Mesothelial cell of epicardium (in vitro differentiated cells): Measurements from ENCODE around the gene MAP7. TPM values are rescaled to one million over a fixed set of nuclear protein-coding genes. Genes with fewer than 3 reads are reported as not detected.

Experiments used
- DNase-seq, 2 experiments: peaks; one replicate each; pipeline ENCODE4 v3.0.0; 2021; ENCODE audit warnings: low spot score in 2 of 2; ENCODE audit not compliant: unreplicated experiment in 2 of 2
- H3K27ac Mint-ChIP-seq: 2 replicates; pipeline ENCODE4 v1.8.0; 2021; ENCODE audit warnings: mixed read lengths
- H3K27me3 Mint-ChIP-seq: 2 replicates; pipeline ENCODE4 v1.8.0; 2021; ENCODE audit warnings: low read depth, mixed read lengths
- H3K36me3 Mint-ChIP-seq: 2 replicates; pipeline ENCODE4 v1.8.0; 2021; ENCODE audit warnings: mixed read lengths
- H3K4me1 Mint-ChIP-seq: 2 replicates; pipeline ENCODE4 v1.8.0; 2021; ENCODE audit warnings: mixed read lengths
- H3K4me3 Mint-ChIP-seq: 2 replicates; pipeline ENCODE4 v1.8.0; 2021; ENCODE audit warnings: mild to moderate bottlenecking, moderate library complexity, mixed read lengths
- H3K9me3 Mint-ChIP-seq: 2 replicates; pipeline ENCODE4 v1.8.0; 2021; ENCODE audit warnings: mixed read lengths
- total RNA-seq: library from RNA; stranded (reverse); gene quantifications from 3 replicates; pipeline ENCODE4 v1.2.1, GENCODE V29; 2021
- TF ChIP-seq, protein P1 (sequence below): fragments of 200-600 bp; sonication (generic); IDR thresholded peaks from one replicate; pipeline ENCODE4 v1.5.0; 2021; ENCODE audit warnings: antibody characterized with exemption; ENCODE audit not compliant: unreplicated experiment

Gene MAP7
- total RNA-seq, 1 donor from 2014 or later, result 15.1 TPM

DNA sequence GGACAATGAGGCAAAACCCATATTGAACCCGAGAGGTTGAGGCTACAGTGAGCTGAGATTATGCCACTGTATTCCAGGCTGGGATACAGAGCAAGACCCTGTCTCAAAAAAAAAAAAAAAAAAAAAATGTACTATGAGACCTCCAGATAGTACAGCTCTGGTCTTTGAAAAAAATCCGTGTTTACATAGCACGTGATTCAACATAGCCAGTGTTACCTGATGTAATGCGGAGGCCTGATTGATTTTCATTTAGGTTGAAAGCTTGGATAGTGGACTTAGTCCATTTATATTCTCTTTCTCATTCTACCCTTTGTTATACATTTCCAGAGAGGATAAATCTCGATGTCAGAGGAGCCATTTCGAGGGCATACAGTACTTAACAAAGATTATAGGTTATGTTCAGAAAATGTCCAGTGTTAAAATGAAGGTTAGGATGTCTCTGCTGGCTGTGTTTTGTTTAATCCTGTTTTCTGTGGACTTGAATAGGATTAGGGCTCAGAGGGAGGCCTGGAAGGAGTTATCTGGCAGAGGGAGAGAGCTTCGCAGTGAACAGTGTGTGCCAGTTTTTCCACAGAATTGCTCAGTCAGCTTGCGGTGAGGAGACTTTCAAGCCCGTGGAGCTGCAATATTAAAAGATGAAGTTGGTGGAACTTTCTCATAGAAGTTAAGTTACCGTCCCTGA is 226.7 kb downstream of the MAP7 start:
- Mint-ChIP-seq H3K4me3 (no peak overlapping the region), H3K36me3 (no peaks in the 10 kb centered on the region)
- DNase-seq, result no peak

DNA sequence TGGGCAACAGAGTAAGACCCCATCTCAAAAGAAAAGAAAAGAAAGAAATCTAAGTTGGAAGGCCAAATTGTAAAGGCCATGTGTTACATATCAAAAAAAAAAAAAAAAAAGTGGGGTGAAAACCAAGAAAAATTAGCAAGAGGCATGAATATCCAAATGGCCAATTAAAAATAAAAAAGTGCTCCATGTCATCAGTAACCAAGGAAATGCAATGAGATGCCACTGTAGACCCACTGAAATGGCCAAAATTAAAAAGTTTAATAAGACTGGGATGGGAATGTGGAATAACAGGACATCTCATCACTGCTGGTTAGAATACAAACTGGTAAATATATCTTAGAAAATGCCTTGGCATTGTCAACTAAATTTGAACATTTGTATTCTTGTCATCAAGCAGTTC is 230.5 kb downstream of the MAP7 start:
- Mint-ChIP-seq H3K36me3 (no peaks in the 10 kb centered on the region), H3K27me3 (no peaks in the 10 kb centered on the region), H3K27ac (no peak overlapping the region), H3K4me1 (peaks cover 13% of the 10 kb centered on the region), H3K4me3 (no peak overlapping the region), H3K9me3 (no peaks in the 10 kb centered on the region)
- DNase-seq, result no peak
- TF ChIP-seq, protein P1, sequence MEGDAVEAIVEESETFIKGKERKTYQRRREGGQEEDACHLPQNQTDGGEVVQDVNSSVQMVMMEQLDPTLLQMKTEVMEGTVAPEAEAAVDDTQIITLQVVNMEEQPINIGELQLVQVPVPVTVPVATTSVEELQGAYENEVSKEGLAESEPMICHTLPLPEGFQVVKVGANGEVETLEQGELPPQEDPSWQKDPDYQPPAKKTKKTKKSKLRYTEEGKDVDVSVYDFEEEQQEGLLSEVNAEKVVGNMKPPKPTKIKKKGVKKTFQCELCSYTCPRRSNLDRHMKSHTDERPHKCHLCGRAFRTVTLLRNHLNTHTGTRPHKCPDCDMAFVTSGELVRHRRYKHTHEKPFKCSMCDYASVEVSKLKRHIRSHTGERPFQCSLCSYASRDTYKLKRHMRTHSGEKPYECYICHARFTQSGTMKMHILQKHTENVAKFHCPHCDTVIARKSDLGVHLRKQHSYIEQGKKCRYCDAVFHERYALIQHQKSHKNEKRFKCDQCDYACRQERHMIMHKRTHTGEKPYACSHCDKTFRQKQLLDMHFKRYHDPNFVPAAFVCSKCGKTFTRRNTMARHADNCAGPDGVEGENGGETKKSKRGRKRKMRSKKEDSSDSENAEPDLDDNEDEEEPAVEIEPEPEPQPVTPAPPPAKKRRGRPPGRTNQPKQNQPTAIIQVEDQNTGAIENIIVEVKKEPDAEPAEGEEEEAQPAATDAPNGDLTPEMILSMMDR, result no peak

More for the DNA sequence above, 226.7 kb downstream of the MAP7 start:
- TF ChIP-seq, protein P1, result no peak
- Mint-ChIP-seq H3K27me3 (no peaks in the 10 kb centered on the region), H3K9me3 (no peaks in the 10 kb centered on the region), H3K4me1 (peaks cover 4% of the 10 kb centered on the region), H3K27ac (no peak overlapping the region)

DNA sequence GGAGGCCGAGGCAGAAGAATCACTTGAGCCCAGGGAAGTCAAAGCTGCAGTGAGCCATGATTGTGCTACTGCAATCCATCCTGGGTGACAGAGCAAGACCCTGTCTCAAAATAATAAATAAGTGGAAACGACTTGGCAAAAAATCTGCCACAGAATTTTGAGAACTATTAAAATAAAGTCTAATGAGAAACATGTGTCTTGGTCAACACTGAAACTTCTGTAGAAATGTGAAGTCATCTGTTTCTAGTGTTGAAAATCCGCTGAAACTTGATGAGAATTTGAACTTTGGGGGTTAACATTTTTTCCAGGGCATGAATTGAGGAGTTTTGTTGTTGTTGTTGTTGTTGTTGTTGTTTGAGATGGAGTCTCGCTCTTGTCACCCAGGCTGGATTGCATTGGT is 231.5 kb downstream of the MAP7 start:
- TF ChIP-seq, protein P1, result no peak
- Mint-ChIP-seq H3K27me3 (no peaks in the 10 kb centered on the region), H3K9me3 (no peaks in the 10 kb centered on the region), H3K27ac (no peak overlapping the region), H3K4me1 (peaks cover 10% of the 10 kb centered on the region), H3K4me3 (no peak overlapping the region), H3K36me3 (no peaks in the 10 kb centered on the region)
- DNase-seq, result no peak

DNA sequence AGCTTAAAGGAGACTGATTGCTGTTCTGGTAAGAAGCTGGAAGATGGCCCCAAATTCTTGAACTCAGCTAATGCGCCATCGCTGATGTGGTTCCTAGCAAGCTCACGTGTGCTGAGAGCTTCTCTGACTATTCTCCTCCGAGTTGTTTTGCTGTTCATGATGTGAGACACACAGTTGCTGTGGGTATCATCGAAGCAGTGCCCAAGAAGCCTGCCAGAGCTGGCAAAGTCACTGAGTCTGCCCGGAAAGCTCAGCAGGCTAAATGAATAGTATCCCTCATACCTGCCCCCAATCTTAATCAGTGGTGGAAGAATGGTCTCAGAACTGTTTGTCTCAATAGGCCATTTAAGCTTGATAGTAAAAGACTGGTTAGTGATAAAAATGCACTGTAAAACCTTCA is 232.3 kb downstream of the MAP7 start:
- peaks cover 3% of the 10 kb centered on the region for H3K27me3 Mint-ChIP-seq
- H3K27ac Mint-ChIP-seq, result peak overlapping the region; percentile 69
- peaks cover 9% of the 10 kb centered on the region for H3K4me1 Mint-ChIP-seq
- no peaks in the 10 kb centered on the region for H3K36me3 Mint-ChIP-seq
- TF ChIP-seq, protein P1, result no peak
- DNase-seq, result no peak
- no peak overlapping the region for H3K4me3 Mint-ChIP-seq
- no peaks in the 10 kb centered on the region for H3K9me3 Mint-ChIP-seq

DNA sequence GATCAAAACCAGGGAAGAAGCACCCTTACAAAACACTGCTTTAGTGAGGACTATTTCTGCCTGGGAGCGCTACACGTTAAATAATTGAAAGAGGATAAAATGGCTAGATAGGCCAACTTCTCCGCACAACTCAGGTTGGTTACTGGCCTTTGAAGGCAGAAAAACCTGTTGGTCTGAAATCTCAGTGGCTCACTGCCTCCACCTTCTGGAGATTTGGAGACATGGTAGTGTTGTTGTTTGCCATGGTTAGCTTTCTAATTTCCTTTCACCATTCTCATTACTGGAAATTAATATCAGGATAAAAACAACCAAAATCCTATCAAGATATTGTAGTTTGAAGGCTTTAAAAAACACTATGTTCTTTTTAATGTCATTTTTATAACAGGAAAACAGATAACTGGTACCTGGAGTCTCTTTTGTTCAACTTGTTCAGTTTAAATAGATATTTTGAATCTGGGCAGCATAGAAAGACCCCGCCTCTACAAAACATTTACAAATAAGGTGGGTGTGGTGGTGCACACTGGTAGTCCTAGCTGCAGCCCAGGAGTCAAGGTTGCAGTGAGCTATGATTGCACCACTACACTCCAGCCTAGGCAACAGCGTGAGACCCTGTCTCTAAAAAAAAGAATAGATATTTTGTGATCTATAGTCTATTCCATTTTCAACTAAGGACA is 233.1 kb downstream of the MAP7 start:
- Mint-ChIP-seq H3K9me3 (no peaks in the 10 kb centered on the region), H3K4me1 (peaks cover 9% of the 10 kb centered on the region), H3K4me3 (no peak overlapping the region), H3K27ac (no peak overlapping the region), H3K27me3 (peaks cover 3% of the 10 kb centered on the region), H3K36me3 (no peaks in the 10 kb centered on the region)
- TF ChIP-seq, protein P1, result peak; percentile 77
- peak in 1 of 2 experiments; percentile 51 for DNase-seq
